Measurements from ENCODE around the gene DNAH5.

DNA sequence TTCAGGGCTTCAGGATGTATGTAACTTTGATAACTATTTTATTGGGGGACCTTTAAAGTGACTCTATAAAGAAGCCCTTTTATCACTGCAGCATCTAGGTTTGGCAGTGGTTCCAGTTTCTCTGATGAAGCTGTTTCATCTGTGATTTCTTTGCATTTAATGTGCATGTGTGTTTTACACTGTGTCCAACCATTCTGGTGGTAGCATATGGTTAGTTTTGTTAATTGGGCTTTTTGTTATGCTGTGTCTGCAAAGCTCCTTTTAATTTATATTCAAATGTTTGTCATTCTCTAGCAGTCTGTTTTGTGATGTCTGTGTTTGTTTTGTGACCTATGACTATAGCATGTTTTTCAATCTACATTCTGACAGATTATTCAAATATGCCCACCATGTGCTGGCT is 294.8 kb downstream of the DNAH5 start:
- TF ChIP-seq POLR2A (IDR thresholded peaks at IDR 0.05; ENCODE audit: low read length) (no peak), GATA1 (IDR thresholded peaks at IDR 0.05; ENCODE audit: low read depth, low read length) (no peak)

All from erythroblast (primary cell).